GM19455 (cell line): ENCODE measurements around the gene MAP2K5.
"Not testable (repeated sequence)": the region's sequence is repeated elsewhere in the genome, so short reads cannot be mapped to it uniquely, and the experiment has no call there.

Experiments used
- ATAC-seq: cut with Tn5 transposase; IDR thresholded peaks from one replicate; pipeline ENCODE4 v1.9.1; 2021; ENCODE audit not compliant: unreplicated experiment

MAP2K5 gene

DNA sequence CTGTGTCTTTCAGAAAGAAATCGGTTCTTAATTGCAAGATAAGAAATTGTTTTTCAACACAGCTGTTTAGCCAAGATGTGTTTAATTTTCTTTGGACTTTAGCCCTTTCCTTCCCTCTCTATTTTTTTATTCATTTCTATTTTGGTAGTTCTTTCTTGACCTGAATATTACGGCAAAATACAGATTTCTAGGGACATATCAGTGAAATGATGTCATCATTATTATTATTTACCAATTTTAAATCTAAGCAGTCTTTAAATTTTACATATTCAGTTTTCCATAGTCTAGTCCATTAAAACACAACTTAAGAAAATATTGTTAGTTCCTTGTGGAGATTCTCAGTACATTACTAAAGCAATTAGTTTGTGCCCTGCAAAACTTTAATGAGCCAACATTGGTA lies 104.3 kb downstream of the MAP2K5 start:
- no peak for ATAC-seq

DNA sequence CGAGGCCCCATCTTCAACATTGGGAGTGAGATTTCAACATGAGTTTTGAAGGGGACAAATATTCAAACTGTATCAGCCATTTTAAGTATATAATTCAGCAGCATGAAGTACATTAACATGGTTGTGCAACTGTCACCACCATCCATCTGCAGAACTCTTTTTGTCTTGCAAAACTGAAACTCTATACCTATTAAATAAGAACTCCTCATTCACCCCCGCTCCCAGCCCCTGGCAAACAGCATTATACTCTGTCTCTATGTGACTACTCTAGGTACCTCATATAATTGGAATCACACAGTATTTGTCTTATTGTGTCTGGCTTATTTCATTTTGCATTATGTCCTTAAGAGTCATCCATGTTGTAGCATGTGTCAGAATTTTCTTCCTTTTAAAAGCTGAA lies 110.1 kb downstream of the MAP2K5 start:
- ATAC-seq: no peak

DNA sequence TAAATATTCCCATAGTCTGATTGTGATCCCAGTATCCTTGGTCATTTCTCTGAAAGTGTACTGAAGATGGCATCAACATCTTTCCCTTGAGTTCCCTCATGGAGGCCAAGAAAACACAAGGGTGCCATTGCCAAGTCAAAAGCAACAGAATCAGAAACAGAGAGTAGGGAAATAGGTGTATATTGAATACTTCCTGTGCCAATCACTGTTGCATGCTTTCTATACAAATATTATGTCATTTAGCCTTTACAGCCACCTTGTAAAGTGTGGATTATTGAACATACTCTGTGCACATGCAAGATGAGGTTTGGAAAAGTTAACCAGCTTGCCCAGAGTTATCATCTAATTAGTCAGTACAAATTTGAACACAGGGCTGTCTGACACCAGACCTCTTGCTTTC lies 117.9 kb downstream of the MAP2K5 start:
- no peak for ATAC-seq

DNA sequence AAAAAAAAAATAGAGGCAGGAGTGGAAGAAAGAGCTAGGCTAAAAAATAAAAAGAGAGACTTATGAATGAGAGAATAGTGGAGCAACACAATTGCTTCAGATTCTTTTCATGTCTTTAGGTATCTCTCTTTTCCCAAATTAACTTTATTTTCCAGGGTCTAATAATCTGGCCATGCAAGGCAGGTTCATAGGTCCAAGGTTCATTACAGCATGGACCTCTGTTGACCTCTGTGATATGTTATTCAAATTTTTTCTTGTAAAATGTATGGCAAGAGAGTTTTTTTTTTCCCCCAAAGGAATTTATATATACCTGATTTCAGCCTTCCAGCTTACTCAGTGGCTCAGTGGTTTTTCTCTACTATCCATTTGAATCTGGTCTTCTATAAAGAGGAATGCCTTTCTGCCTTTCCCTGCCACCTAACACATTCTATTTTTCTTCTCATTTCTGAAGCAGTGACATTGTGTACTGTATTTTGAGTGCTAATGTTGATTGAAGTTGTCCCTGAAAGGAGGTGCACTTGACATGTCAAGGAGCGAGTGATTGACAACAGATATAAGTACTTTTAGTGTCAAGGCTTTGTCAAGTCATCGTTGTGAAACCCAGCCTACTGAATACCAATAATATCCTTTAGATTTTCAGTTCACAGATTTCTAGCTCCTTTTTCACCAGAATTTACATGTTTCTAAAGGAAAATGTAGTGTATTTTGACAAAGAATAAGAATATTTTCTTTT lies 118.5 kb downstream of the MAP2K5 start:
- ATAC-seq: no peak

DNA sequence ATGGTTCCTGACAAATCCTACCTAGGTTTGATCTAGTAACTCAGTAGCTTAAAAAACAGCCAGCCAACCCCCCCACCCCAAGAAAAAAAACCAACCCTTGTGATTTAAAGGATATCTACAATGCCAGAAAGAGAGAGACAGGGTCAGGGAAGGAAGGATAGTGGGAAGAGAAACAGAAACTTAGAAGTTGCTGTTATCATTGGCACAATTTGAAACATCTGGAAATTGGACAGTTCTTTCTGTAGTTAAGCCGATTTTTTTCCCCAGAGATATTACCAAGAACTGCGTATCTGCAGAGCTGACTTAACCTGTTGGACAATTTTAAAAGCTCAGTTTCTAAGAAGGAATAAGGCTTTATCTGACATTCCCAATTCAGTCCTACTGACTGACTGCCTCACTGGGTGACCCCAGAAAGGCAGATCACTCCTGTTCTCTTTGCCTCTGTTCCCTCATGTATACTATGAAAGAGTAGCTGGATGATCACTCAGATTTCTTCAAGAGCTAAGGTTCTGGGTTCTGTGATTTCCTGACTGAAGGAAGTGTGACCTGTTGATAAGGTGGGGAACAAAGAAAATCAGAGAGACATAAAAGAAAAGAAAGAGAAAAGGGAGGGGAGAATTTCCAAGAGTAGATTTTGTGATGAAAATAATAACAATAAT lies 128.3 kb downstream of the MAP2K5 start:
- no peak for ATAC-seq

DNA sequence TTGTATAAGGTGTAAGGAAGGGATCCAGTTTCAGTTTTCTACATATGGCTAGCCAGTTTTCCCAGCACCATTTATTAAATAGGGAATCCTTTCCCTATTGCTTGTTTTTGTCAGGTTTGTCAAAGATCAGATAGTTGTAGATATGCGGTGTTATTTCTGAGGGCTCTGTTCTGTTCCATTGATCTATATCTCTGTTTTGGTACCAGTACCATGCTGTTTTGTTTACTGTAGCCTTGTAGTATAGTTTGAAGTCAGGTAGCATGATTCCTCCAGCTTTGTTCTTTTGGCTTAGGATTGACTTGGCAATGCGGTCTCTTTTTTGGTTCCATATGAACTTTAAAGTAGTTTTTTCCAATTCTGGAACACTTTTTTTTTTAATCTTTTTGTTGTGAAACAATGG lies 130.3 kb downstream of the MAP2K5 start:
- ATAC-seq: not testable (repeated sequence)

DNA sequence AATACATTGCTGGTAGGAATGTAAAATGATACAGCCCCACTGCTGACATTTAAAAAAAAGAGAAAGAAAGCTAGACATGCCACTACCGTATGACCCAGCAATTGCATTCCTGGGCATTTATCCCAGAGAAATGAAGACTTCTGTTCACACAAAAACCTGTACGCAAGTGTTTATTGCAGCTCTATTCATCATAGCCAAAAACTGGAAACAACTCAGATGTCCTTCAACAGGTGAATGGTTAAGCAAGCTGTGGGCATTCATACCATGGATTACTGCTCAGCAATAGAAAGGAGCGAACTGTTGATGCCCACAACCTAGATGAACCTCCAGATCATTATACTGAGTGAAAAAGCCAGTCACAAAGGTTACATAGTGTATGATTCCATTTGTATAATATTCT lies 132.5 kb downstream of the MAP2K5 start:
- no peak for ATAC-seq

DNA sequence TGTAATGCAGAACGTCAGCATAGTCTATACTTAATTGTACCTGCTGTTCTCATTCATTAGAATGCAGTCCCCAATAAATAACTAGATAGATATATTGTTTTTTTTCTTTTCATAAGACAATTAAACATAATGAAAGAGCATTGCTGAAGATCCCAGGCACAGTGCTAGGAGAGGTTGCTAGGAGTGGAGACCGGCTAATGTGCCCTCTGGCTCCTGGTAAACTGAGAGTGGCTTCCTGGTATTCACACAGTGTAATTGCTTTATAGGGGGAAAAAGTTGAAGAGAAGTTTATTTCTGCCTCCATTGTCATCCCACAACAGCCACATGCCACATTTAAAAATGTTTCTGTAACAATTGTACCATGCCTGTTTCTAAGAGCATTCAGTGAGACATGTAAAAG lies 135.6 kb downstream of the MAP2K5 start:
- no peak for ATAC-seq

DNA sequence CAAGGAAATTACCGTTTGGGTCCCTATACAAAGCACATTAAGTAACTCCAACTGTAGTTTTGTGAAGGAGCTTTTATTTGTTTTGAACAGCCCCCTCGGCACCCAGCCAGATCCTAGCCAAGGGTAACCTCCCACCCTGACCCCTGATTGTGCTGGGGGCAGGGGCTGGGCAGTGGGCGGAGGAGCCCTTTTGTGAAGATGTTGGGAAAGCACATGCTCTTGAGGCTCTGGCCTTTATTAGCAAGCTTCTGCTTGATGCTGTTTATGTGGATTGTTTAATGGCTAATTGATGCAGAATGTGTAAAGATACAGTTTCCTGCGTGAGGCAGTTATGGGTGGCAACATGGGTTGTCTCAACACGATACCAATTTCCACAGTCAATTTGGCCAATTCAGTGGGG lies 136.5 kb downstream of the MAP2K5 start:
- no peak for ATAC-seq

- no peak for ATAC-seq
Observed at GRCh38 chr15:67680641-67681040, 138.1 kb downstream of the MAP2K5 start.

DNA sequence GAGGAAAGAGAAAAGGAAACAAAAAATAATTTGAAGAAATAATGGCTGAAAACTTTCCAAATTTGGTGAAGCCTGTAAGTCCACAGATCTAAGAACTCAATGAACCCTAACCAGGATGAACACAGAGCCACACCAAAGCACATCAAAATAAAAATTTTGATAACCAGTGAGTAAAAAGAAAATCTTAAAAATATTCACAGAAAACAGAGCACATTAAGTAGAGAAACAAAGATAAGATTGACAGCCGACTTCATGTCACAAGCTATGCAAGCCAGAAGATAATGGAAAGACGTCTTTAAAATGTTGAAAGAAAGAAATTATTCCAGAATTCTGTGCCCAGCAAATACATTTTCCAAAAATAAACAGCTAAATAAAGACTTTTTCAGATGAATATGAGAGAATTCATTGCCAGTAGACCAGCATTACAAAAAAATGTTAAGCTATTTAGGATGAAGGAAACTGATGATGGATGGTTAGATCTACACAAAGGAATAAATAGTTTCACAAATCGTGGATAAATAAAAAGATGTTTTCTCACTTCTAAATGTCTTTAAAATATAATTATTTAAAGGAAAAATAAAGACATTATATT lies 142.6 kb downstream of the MAP2K5 start:
- no peak for ATAC-seq

DNA sequence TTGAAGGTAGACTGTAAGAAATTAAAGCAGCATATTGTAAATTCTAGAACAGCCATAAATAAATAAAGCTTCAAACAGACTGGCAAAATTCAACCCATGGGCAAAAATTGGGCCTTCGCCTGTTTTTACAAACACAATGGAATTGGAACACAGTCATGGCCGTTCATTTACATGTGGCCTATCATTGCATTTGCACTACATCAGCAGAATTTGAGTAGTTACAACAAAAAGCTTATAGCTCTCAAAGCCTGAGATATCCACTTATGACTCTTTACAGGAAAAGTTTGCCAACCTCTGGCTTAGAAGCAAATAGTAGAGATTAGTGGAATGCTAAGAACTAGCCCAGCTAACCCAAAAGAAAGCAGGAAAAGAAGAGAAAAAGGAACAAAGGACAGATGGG lies 143.2 kb downstream of the MAP2K5 start:
- ATAC-seq: no peak

DNA sequence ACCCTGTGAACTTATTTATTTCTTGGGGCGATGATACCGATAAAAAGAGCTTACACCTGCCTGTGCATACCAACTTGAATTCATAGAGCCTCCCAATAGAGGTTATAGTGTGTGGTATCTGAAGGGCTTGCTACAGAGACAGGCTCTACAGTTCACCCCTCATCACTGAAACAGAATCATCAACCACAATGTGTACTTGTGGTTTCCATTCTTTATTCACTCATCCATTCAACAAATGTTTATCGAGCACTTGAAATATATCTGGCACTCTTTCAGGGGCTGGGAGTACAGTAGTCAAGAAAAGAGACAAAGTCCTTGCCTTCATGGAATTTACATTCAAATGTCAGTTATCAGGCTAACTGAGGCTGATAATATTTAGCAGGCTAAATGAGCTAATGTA lies 148.4 kb downstream of the MAP2K5 start:
- no peak for ATAC-seq

- ATAC-seq: no peak
Observed at GRCh38 chr15:67691450-67691849, 148.9 kb downstream of the MAP2K5 start.

GRCh38 chr15:67692573-67692972 lies 150.1 kb downstream of the MAP2K5 start:
- no peak for ATAC-seq

GRCh38 chr15:67696087-67696486 lies 153.6 kb downstream of the MAP2K5 start:
- no peak for ATAC-seq

DNA sequence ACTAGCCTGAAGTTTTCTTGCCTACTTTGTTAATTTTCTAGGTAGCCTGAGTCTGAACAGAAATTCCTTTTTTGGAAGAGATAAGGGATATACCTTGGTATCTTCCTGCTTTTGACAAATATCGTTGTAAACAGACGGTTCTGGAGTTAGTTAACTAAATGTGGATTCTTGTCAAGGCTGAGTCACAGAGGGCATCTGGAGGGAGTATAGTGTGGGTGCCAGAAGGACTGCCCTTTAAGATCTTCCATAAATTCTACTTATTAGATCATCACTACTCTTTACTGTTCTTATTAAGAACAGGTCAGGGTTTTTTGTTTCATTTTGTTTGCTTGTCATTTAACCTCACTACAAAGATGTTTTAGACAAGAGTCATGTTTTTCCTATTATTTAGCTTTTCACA lies 157.5 kb downstream of the MAP2K5 start:
- ATAC-seq: no peak

- ATAC-seq: no peak
Observed at GRCh38 chr15:67701669-67702068, 159.2 kb downstream of the MAP2K5 start.

DNA sequence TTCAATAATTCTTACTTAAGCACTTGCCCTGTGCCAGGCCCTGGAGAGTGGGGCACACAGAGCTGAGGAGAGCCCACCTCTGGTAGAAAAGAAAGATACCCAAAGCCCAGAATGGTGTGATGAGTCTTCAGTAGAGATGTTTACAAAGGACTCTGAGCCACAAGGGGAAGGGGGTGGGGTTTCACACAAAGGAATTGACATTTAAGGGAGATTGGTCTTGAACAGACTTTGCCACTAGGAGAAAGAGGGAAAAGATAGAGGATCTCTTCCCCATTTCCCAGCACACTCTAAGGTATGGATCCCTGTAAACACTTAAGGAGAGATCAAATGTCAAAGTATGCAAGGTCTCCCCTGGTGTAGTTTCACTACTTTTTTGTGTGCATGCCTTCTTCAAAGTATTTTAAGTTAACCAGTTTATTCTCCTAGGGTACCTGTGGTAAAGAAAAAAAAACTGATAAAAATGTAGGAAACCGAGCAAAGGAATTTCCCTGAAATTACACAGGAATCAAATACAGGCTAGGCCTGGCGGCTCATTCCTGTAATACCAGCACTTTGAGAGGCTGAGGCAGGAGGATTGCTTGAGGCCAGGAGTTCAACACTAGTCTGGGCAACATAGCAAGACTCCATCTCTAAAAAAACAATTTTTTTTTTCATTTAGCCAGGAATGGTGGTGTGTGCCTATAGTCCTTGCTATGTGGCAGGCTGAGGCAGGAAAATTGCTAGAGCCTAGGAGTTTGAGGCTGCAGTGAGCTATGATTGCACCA lies 165.2 kb downstream of the MAP2K5 start:
- no peak for ATAC-seq

- no peak for ATAC-seq
Observed at GRCh38 chr15:67708500-67708899, 166.0 kb downstream of the MAP2K5 start.

- ATAC-seq: no peak
Observed at GRCh38 chr15:67715170-67715569, 172.7 kb downstream of the MAP2K5 start.

DNA sequence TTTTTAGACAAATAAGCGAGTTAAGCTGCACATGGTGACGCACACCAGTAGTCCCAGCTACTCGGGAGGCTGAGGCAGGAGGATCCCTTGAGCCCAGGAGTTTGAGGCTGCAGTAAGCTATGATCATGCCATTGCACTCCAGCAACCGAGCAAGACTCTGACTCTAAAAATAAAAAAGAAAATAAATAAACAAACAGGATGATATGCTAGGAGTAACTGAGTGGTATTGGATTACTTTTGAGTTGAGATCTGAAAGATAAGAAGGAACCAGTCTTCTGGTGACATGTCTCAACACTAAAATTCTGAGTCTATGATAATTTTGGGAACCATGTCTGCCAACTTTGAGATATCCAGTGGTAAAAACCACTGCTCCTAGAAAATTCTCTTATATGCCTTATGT lies 173.7 kb downstream of the MAP2K5 start:
- no peak for ATAC-seq
